ENCODE measurements around the gene PRX. TPM values are rescaled to one million over a fixed set of nuclear protein-coding genes. Genes with fewer than 3 reads are reported as not detected.

PRX gene
- total and polyA plus RNA-seq, 9 of the 15 experiments (the other 6 are each of a cell fraction or from before 2014, with no cell fraction given): 0.65 to 3.5 (median 1.7) TPM; not detected in 2

- Histone ChIP-seq H3K9ac (ENCODE audit: insufficient read depth in 1 of 2, low read depth in 2 of 2, low read length in 2 of 2) (no peak overlapping the region), H3K4me3 (no peak overlapping the region), H3K4me1 (replicated peaks in 1 of 2; ENCODE audit: control insufficient read depth in 2 of 2, insufficient read depth in 2 of 2, low read length in 2 of 2) (peaks cover 4 to 20% of the 10 kb centered on the region in 2 experiments; a peak in 4 of 5 replicates), H3K36me3 (ENCODE audit: control insufficient read depth, insufficient read depth, low read length) (peaks cover 72% of the 10 kb centered on the region), H3K9me1 (ENCODE audit: control insufficient read depth, insufficient read depth, low read length) (peaks cover 4% of the 10 kb centered on the region), H2AFZ (ENCODE audit: low read depth, low read length) (no peak overlapping the region), H3K79me2 (ENCODE audit: control insufficient read depth, insufficient read depth, low read length) (peaks cover 36% of the 10 kb centered on the region), H3K27me3 (ENCODE audit: control insufficient read depth in 2 of 2, insufficient read depth in 2 of 2, low read length in 2 of 2) (no peaks in the 10 kb centered on the region), H3K27ac (ENCODE audit: extremely low read depth, low read depth, low read length) (no peak overlapping the region), H4K20me1 (replicated peaks; ENCODE audit: control insufficient read depth, insufficient read depth, low read length) (peaks cover 6% of the 10 kb centered on the region), H3K9me3 (replicated peaks; ENCODE audit: control insufficient read depth, insufficient read depth, low read depth, low read length) (no peaks in the 10 kb centered on the region), H3K4me2 (ENCODE audit: insufficient read depth, low read length) (no peak overlapping the region)
- ChIA-PET CTCF (ENCODE audit: low intra/inter-chr PET ratio) (no interaction called here), POLR2A (interaction anchor here (0.7 to 3.6 kb wide), 3 partner anchors 10 to 145 kb away, joined by 3 to 17 read pairs (median 5); no protein-coding TSS in a partner anchor)
- ATAC-seq (no peak), FAIRE-seq (no peak), DNase-seq (ENCODE audit: extremely low read depth in 1 of 4, low spot score in 3 of 4) (no peak)
- intact Hi-C loops (cut with micrococcal nuclease): no loop called here
- BruUV-seq (replicated peaks): no TSS peak
- in situ Hi-C loops (cut with MboI): no loop called here
- 96% methylated on average over 4 of the region's 5 CpGs for WGBS (ENCODE audit: insufficient coverage, low coverage, missing lambda C conversion rate)
- TF ChIP-seq, protein P1, sequence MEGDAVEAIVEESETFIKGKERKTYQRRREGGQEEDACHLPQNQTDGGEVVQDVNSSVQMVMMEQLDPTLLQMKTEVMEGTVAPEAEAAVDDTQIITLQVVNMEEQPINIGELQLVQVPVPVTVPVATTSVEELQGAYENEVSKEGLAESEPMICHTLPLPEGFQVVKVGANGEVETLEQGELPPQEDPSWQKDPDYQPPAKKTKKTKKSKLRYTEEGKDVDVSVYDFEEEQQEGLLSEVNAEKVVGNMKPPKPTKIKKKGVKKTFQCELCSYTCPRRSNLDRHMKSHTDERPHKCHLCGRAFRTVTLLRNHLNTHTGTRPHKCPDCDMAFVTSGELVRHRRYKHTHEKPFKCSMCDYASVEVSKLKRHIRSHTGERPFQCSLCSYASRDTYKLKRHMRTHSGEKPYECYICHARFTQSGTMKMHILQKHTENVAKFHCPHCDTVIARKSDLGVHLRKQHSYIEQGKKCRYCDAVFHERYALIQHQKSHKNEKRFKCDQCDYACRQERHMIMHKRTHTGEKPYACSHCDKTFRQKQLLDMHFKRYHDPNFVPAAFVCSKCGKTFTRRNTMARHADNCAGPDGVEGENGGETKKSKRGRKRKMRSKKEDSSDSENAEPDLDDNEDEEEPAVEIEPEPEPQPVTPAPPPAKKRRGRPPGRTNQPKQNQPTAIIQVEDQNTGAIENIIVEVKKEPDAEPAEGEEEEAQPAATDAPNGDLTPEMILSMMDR (IDR thresholded peaks at IDR 0.05 in 2 of 3, conservative IDR thresholded peaks at IDR 0.05 in 1 of 3; ENCODE audit: insufficient read depth in 2 of 3, low read depth in 1 of 3, low read length in 3 of 3): no peak
- TF ChIP-seq ZNF282 (CRISPR knock-in tag; IDR thresholded peaks at IDR 0.05): no peak
- no peak for TF ChIP-seq TAF9B (IDR thresholded peaks at IDR 0.05; ENCODE audit: partially characterized antibody)
- TF ChIP-seq ZNF764 (CRISPR knock-in tag; IDR thresholded peaks at IDR 0.05; ENCODE audit: low read depth): no peak
- TF ChIP-seq ZNF75A (CRISPR knock-in tag; IDR thresholded peaks at IDR 0.05): no peak
- TF ChIP-seq, protein P2, sequence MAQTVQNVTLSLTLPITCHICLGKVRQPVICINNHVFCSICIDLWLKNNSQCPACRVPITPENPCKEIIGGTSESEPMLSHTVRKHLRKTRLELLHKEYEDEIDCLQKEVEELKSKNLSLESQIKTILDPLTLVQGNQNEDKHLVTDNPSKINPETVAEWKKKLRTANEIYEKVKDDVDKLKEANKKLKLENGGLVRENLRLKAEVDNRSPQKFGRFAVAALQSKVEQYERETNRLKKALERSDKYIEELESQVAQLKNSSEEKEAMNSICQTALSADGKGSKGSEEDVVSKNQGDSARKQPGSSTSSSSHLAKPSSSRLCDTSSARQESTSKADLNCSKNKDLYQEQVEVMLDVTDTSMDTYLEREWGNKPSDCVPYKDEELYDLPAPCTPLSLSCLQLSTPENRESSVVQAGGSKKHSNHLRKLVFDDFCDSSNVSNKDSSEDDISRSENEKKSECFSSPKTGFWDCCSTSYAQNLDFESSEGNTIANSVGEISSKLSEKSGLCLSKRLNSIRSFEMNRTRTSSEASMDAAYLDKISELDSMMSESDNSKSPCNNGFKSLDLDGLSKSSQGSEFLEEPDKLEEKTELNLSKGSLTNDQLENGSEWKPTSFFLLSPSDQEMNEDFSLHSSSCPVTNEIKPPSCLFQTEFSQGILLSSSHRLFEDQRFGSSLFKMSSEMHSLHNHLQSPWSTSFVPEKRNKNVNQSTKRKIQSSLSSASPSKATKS (CRISPR knock-in tag; IDR thresholded peaks at IDR 0.05): no peak
- TF ChIP-seq ZBTB40 (IDR thresholded peaks at IDR 0.05): no peak
- TF ChIP-seq ZBTB40 (CRISPR knock-in tag; IDR thresholded peaks at IDR 0.05): no peak
- no peak for TF ChIP-seq ZNF253 (CRISPR knock-in tag; conservative IDR thresholded peaks at IDR 0.05)
- TF ChIP-seq NFE2L1 (tag; IDR thresholded peaks at IDR 0.05; ENCODE audit: borderline replicate concordance, low read depth): no peak
Observed at GRCh38 chr19:40457048-40457447, 43.9 kb upstream of the PRX start.
